HepG2 (cell line): ENCODE results near the gene MYO5B. TPM values are rescaled to one million over a fixed set of nuclear protein-coding genes. Genes with fewer than 3 reads are reported as not detected.

Experiments used
- BRD4 ChIP-seq: sonication (generic); formaldehyde crosslinking; IDR thresholded peaks from 2 replicates; pipeline ENCODE4 v1.4.0; 2020; ENCODE audit warnings: missing genetic modification reagents
- CTCF ChIP-seq: sonication (generic); formaldehyde crosslinking; IDR thresholded peaks from 2 replicates; pipeline ENCODE4 v1.5.0; 2020; ENCODE audit warnings: mild to moderate bottlenecking, missing genetic modification reagents, moderate library complexity
- E2F5 ChIP-seq: sonication (generic); formaldehyde crosslinking; conservative IDR thresholded peaks from 2 replicates; pipeline ENCODE4 v1.4.0; 2020; ENCODE audit warnings: missing genetic modification reagents
- ELF3 ChIP-seq: IDR thresholded peaks from 2 replicates; pipeline ENCODE4 v1.6.1; 2016; ENCODE audit warnings: missing genetic modification reagents, missing compliant biosample characterization
- GTF2F1 ChIP-seq: fragments of 150-350 bp; IDR thresholded peaks from 2 replicates; pipeline ENCODE4 v1.6.1; 2014; ENCODE audit warnings: low read length
- HOMEZ ChIP-seq: IDR thresholded peaks from 2 replicates; pipeline ENCODE4 v1.6.1; 2016; ENCODE audit warnings: low read depth
- HOXA3 ChIP-seq: sonication (generic); formaldehyde crosslinking; IDR thresholded peaks from 2 replicates; pipeline ENCODE4 v1.5.0; 2020; ENCODE audit warnings: missing genetic modification reagents
- TBP ChIP-seq: sonication (generic); formaldehyde crosslinking; IDR thresholded peaks from 2 replicates; pipeline ENCODE4 v1.5.0; 2020; ENCODE audit warnings: missing genetic modification reagents
- YEATS4 ChIP-seq: sonication (generic); formaldehyde crosslinking; IDR thresholded peaks from 2 replicates; pipeline ENCODE4 v1.4.0; 2020; ENCODE audit warnings: missing genetic modification reagents, borderline replicate concordance
- ZFAT ChIP-seq: sonication (generic); formaldehyde crosslinking; conservative IDR thresholded peaks from 2 replicates; pipeline ENCODE4 v1.8.1; 2023; ENCODE audit warnings: missing genetic modification reagents, inconsistent platforms
- ZFP36L1 ChIP-seq: sonication (generic); formaldehyde crosslinking; IDR thresholded peaks from 2 replicates; pipeline ENCODE4 v1.8.0; 2022; ENCODE audit warnings: mild to moderate bottlenecking, missing genetic modification reagents, moderate library complexity
- ZFP82 ChIP-seq: sonication (generic); formaldehyde crosslinking; IDR thresholded peaks from 2 replicates; pipeline ENCODE4 v1.5.1; 2020; ENCODE audit warnings: mild to moderate bottlenecking, missing genetic modification reagents, borderline replicate concordance
- ZMYM4 ChIP-seq: sonication (generic); formaldehyde crosslinking; IDR thresholded peaks from 2 replicates; pipeline ENCODE4 v1.8.1; 2023; ENCODE audit warnings: mild to moderate bottlenecking, missing genetic modification reagents
- ZNF251 ChIP-seq: sonication (generic); formaldehyde crosslinking; IDR thresholded peaks from 2 replicates; pipeline ENCODE4 v1.9.0; 2021; ENCODE audit warnings: mild to moderate bottlenecking, missing genetic modification reagents
- ZNF644 ChIP-seq: IDR thresholded peaks from 2 replicates; pipeline ENCODE4 v1.6.1; 2016; ENCODE audit warnings: low read depth
- ZNF660 ChIP-seq: sonication (generic); formaldehyde crosslinking; IDR thresholded peaks from 2 replicates; pipeline ENCODE4 v1.5.1; 2020; ENCODE audit warnings: mild to moderate bottlenecking, low read depth, missing genetic modification reagents, borderline replicate concordance
- ZNF674 ChIP-seq: sonication (generic); formaldehyde crosslinking; IDR thresholded peaks from 2 replicates; pipeline ENCODE4 v1.5.0; 2020; ENCODE audit warnings: low read depth, mild to moderate bottlenecking, missing genetic modification reagents
- ZNF781 ChIP-seq: sonication (generic); formaldehyde crosslinking; IDR thresholded peaks from 2 replicates; pipeline ENCODE4 v1.5.1; 2020; ENCODE audit warnings: borderline replicate concordance, mild to moderate bottlenecking, missing genetic modification reagents; ENCODE audit errors: not compliant biosample characterization
- polyA plus RNA-seq, 8 experiments: library from polyadenylated mRNA; depleted of rRNA in 3 of 8; stranded (reverse) in 7 of 8; unstranded in 1 of 8; fragments of >200 nt; fragmentation: Illumina TruSeq in 4 of 8; extraction: Trizol in 4 of 8; gene quantifications; 2 replicates each; pipeline versions ENCODE4 v1.2.1 to v1.2.3, GENCODE V29; 2011 to 2016; ENCODE audit warnings: low read depth in 4 of 8, missing spikeins in 1 of 8, mixed read lengths in 1 of 8; ENCODE audit not compliant: insufficient read depth in 1 of 8
- total RNA-seq, 5 experiments: library from RNA; depleted of rRNA; stranded (reverse); fragments of >200 nt; fragmentation: Illumina TruSeq; extraction: Trizol; gene quantifications; 2 replicates each; pipeline ENCODE4 v1.2.3, GENCODE V29; 2016; ENCODE audit warnings: low read depth in 1 of 5

MYO5B gene
- total and polyA plus RNA-seq, 2 of the 13 experiments (the other 11 are each of a cell fraction or from before 2014, with no cell fraction given) = 13.1 to 24.0 TPM

GRCh38 chr18:49858309-49859020, 336.5 kb downstream of the MYO5B start (continued):
- TF ChIP-seq CTCF = peak; percentile 88
- no peak for TF ChIP-seq ZFP36L1 (CRISPR knock-in tag)
- TF ChIP-seq ZFP82 = no peak
- TF ChIP-seq ZNF644 (CRISPR knock-in tag) = no peak
- TF ChIP-seq TBP = no peak
- TF ChIP-seq E2F5 (CRISPR knock-in tag) = no peak
- no peak for TF ChIP-seq BRD4 (CRISPR knock-in tag)
- TF ChIP-seq ZNF251 = no peak
- no peak for TF ChIP-seq ZNF781 (CRISPR knock-in tag)
- no peak for TF ChIP-seq ZNF674 (CRISPR knock-in tag)
- TF ChIP-seq HOMEZ (CRISPR knock-in tag) = no peak
- 0 out of 2 replicates have a peak, but pooled peaks have one; percentile 22 for TF ChIP-seq ZMYM4
- no peak for TF ChIP-seq ZFAT (CRISPR knock-in tag)
- no peak for TF ChIP-seq YEATS4 (CRISPR knock-in tag)
- peak; percentile 34 for TF ChIP-seq ELF3 (CRISPR knock-in tag)
- TF ChIP-seq ZNF660 = no peak
- TF ChIP-seq GTF2F1 = no peak
- TF ChIP-seq HOXA3 (CRISPR knock-in tag) = no peak
